GM18511 (cell line): ENCODE measurements around the gene MCF2L2.
"Not testable (repeated sequence)": the region's sequence is repeated elsewhere in the genome, so short reads cannot be mapped to it uniquely, and the experiment has no call there.

Experiments
- ATAC-seq: cut with Tn5 transposase; IDR thresholded peaks from one replicate; pipeline ENCODE4 v1.9.1; 2021; ENCODE audit warnings: mild to moderate bottlenecking, moderate library complexity; ENCODE audit not compliant: unreplicated experiment

Gene MCF2L2

DNA sequence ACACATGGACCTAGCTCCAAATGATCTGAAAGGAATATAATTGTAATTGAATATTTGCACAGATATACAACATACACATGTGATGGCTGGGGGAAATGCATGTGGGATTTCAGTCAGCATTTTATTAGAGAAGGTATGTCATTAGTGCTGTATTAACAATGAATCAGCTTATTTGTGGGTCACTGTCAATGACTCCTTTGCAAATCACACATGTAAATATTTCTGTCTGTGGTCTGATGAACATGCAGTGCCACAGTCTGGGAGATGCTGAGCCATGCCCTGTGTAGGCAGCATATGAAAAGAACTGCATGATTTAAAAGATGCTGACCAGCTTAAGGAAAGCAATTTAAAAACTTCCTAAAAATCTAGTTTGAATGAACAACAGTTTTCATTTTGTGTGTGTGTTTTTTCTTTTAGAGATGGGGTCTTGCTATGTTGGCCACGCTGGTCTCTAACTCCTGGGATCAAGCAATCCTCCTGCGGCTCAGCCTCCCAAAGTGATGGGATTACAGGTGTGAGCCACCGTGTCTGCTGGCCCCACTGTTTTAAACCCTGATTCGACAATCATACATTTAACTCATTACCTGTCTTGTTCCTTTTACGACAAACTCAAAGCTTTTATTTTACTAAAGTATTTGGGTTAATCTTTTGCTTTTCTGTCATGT is 176.2 kb downstream of the MCF2L2 start:
- ATAC-seq: no peak

DNA sequence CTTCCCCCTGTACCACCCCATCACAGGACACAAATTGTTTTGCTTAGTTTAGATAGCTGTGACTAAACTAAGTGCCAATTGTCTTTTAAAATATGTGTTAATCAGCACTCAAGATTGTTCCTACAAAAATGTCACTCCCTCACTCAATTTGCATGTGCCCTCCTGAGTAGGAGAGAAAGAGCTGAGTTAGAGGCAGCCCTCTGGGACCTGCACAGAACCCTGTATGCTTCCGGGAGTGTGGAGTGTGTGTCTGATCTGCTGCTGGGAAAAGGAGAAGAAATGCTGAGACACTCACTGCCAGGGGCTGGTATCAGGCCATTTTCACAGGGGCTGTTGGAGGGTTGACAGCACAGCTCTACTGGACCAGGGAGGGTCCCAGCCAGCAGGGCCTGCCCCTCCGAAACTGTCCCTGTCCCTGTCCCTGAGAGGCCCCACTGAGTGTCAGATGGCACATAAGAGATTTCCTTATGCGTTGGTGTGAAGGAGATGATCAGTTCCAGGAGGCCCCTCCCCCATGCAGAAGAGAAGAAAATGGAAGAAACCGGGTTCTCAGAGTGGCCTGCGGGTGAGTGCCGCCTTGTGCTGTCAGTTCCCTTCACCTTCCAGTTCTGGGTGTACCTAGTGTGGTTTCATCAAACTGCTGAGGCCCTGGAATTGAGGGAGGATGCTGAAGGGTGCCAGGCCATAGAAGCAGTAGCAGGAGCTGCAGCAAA is 179.3 kb downstream of the MCF2L2 start:
- no peak for ATAC-seq

DNA sequence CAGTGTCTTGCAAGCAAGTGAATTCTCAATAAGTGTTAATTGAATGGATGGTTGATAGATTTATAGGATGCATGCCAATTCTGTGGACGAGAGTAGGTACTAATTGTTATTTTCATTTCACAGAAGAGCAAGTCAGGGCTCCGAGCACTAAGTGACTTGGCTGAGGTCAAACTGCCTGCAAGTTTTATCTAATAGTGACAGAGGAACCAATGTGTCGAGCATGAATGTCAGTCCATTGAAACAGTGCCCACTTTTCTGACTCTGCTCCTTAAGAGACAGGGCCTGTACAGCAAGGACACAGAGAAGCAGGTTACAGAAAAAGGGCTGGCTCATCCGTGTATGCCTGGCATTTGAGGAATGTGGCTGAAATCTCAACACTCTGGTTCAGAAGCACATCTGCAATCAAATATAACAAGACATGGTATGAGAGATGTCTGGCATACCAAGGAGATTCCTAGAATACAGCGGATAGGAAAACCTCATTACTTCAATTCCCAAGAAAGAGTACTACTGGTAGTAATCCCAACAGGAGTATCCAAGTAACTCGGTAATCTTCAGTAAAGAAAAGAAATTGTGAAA is 181.3 kb downstream of the MCF2L2 start:
- ATAC-seq: no peak

DNA sequence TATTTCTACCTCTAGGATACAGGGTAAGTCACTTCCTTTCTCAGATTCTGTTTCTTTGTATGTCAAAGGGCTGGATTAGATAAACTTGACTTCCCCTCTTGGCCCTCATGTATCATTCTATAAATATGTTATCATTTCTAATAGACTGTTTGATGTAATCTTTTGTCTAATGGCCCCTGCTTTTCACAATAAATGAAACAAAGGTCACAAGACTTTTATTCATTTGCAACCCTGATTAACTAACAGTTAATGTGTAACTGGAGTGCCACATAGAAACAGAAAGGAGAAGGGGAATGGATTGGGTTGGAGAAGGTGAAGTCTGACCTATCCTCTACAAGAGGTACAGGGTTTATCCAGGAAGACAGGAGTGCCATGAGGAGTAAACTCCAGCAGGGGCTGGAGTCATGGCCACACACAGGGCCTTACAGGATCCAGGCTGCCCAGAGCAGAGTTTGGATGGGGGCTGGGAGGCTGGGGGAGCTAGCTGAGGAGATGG is 183.4 kb downstream of the MCF2L2 start:
- ATAC-seq: no peak

DNA sequence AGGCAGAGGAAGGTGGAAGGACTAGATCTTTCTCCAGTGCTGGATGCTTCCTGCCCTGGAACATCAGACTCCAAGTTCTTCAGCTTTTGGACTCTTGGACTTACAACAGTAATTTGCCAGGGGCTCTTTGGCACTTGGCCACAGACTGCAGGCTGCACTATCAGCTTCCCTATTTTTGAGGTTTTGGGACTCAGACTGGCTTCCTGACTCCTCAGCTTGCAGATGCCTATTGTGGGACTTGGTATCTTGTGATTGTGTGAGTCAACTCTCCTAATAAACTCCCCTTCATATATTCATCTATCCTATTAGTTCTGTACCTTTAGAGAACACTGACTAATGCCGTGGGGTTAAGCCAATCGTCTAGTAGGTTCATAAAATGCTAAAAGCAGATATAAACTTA is 184.2 kb downstream of the MCF2L2 start:
- ATAC-seq: no peak

DNA sequence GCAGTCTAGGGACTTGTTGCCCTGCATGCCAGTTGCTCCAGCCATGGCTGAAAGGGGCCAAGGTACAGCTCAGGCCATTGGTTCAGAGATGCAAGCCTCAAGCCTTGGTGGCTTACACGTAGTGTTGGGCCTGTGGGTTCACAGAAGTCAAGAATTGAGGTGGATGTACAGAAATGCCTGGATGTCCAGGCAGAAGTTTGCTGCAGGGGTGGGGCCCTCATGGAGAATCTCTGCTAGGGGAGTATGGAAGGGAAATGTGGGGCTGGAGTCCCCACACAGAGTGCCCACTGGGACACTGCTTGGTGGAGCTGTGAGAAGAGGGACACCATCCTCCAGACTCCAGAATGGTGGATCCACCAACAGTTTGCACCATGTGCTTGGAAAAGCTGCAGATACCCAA is 186.0 kb downstream of the MCF2L2 start:
- no peak for ATAC-seq

DNA sequence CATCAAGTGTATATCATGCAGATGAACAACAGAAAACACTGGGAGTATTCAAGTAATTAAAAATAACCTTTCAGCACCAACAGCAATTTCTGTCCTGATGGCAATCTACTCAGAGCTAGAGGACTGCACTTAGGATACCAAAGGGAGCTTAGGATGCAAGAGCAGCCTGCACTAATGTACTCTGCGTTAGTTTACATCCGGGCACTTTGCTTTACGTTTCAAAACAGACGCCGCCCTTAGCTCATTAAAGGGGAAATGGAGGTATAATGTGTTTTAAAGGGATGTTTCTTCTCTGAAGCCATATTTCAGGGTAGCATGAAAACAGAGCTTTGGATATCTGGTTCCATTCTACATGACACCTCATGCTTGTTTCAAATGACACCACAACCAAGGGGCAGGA is 189.4 kb downstream of the MCF2L2 start:
- ATAC-seq: no peak

DNA sequence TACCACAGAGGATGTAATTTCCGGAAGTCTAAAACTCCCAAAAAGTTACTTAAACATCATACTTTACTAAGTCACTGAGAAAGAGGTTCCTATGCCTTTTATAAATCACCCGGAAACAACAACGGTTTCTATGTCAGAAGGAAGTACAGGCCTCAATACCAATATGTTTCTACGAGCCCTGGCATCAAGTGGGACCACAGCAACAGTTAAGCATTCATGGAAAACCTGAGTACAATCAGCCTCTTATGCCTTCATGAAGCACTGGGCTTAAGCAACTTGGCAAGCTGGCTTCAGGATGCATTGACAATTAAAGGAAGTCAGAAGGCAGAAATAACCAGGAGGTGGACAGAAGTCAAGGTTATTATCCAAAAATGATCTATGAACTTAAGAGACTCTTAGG is 194.5 kb downstream of the MCF2L2 start:
- ATAC-seq: no peak

DNA sequence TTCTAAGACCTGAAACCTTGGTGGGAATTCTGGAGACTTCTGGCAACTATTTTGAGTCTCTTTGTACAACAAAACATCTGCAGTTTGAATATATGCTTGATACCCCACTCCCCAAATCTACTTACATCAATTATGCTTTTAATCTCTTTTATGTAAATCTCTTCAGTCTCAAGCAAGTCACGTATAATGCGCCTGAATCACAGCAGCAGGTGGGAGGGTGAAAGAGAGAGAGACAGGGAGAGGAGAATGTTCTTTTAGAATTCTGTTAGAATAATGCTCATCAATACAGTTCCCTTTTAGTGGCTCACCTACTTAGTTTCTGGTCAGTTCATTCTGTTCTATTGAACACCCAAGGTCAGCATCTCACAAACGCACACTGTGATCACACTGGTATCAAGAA is 197.6 kb downstream of the MCF2L2 start:
- no peak for ATAC-seq

DNA sequence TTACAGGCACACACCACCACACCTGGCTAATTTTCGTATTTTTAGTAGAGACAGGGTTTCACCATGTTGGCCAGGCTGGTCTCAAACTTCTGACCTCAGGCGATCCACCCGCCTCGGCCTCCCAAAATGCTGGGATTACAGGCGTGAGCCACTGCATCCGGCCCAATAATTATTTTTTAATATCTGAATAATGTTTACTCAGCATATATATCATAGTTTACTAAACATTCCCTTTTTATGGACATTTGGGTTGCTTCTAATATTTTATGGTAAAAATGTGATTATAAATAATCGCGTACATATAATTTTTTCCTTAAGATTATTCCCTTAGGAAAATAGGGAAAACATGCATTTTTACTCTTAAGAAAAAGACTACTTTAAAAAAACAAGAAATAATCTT is 198.2 kb downstream of the MCF2L2 start:
- ATAC-seq: not testable (repeated sequence)

DNA sequence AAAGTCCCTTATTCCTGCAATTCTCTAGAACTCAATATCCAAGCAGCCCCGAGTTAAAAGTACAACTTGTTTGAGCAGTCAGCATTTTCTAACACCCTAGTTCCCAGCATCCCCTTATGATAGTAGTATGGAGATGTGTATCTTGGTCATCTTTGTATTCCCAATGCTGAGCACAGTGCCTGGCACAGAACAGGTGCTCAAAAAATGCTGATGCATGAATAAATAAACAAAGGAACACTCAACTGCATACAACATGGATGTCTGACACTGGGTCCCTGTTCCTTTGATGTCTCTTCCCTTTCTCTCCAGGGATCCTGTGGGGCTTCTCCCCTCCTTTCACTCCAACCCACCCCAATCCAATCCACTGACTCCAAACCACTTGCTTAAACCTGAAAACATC is 199.2 kb downstream of the MCF2L2 start:
- no peak for ATAC-seq

DNA sequence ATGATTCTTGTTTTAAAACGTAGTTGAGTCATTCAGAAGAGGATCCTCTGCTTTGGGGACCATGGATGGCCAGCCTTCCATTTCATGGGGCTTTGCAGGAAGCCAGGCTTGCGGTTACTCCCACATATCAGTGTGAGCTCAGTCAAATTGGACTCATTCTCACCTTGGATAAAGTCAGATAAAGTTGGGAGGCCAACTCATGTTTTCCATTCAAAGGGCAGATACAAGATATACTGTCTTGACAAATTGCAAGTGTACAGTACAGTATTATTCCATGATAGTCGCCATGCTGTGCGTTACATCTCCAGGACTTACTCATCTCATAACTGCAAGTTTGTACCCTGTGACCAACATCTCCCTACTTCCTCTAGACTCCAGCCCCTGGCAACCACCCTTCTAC is 200.8 kb downstream of the MCF2L2 start:
- ATAC-seq: no peak

DNA sequence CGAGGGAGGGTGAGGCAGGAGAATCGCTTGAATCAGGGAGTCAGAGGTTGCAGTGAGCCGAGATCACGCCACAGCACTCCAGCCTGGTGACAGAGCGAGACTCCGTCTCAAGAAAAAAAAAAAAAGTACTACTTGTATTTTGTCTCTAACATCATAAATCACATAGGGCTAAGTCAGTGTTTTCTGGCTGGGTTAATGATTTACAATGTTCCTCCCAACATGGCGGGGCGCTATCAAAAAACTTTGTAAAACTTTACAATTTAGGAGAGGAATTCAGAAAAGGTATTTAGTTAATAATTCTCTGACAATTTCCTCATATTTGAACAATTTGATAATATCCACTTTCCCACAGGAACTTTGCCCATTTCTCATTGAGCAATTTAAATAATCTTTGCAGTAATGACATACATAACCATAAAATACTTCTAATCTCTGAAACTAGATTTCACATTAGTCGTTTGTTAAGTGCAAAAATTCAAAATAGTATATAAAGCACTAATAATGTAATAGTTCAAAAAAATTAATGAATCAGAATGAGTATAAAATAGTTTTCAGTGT is 202.0 kb downstream of the MCF2L2 start:
- ATAC-seq: no peak

DNA sequence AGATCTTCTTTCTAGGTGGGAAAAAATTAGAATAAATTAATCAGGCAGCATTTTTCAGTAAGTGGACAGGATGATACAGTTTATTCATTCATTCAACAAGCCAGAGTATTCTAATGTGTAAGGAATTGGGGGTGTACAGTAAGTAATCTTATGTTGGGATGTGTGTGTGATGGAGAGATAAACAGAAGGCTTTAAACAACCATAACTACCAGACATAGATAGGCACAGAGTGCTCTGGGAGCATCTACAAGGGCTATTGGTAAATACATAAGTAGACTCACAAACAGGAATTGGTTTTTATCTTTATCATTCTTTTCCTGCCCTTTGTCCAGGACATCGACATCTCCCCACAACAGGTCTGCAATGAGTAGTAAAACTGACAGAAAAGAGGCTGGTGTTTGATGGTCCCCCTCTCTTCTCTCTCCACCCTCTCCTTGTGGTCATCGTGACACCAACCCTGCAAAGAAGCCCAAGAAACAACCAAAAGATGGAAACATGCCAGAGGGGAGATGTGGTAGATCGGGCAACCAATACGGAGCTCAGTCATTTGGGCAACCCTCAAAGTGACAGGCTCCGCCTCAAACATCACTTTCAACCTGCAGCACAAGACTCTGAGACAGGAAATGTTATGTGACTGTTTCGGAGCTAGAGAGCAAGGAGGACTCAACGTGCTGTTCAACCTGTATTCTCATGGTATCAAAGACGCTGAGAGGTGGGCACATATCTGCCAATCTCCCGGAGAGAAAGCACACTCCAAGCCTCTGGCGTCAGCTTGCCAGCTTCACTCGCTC is 204.0 kb downstream of the MCF2L2 start:
- no peak for ATAC-seq

DNA sequence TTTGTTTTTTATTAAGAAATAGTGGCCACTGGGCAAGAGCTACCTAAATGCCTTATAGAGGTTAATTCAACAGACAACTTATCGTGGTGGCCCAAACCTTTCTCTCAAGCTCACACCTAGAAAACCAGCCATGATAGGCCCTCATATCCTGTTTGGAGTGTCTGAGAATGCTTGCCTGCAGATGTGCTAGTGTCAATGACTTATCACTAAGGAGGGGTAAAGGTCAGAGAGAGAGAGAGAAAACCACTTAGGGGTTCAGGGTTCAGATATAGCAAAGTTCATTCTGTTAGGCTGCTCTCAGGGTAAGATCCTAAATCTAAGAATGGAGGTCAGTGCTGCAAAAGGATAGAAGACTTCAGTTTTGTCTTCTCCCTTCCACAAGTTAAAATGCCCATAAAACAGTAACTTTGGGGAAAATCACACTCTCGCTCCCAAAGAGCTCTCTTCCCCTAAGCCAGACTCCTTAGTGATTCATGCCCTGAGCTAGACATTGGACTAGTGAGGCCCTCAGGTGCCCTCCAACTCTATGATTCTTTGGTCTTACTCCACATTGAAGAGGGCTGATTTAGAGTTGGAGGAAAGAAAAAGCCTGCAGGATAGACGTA is 205.7 kb downstream of the MCF2L2 start:
- no peak for ATAC-seq

DNA sequence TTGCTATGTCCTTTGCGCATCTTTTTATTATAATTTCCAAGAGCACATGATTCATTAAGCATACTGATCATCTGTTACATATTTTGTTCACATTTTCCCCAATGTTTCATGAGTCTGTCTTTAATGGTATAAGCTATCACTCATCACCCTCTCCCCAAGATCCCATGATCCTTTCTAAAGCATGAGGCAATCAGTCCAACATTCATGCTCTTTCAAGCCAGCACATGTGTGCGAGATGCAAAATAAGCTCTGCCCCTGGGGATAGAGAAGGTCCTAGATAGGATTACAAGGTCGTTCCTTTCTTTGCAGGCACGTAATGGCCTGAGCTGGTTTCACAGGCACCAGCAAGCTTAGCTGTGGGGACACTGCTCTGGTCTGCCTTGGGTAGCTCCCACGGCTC is 207.6 kb downstream of the MCF2L2 start:
- no peak for ATAC-seq

DNA sequence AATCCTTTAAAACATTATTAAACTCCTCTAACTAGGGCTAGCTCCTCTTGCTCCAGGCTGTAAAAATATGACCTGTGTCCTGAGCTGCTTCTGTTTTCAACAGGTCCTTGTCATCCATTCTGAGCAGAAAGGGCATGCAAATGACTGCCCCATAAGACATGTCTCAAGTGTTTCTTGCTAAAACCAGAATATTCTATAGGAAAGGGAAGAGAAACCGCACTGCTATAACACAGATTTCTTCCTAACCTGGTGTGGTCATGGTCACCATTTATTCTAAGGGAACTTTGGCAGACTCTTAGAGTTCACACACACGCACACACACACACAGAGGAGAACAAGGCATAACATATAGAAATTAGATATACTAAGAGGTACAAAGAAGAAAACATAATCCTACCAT is 209.6 kb downstream of the MCF2L2 start:
- no peak for ATAC-seq

DNA sequence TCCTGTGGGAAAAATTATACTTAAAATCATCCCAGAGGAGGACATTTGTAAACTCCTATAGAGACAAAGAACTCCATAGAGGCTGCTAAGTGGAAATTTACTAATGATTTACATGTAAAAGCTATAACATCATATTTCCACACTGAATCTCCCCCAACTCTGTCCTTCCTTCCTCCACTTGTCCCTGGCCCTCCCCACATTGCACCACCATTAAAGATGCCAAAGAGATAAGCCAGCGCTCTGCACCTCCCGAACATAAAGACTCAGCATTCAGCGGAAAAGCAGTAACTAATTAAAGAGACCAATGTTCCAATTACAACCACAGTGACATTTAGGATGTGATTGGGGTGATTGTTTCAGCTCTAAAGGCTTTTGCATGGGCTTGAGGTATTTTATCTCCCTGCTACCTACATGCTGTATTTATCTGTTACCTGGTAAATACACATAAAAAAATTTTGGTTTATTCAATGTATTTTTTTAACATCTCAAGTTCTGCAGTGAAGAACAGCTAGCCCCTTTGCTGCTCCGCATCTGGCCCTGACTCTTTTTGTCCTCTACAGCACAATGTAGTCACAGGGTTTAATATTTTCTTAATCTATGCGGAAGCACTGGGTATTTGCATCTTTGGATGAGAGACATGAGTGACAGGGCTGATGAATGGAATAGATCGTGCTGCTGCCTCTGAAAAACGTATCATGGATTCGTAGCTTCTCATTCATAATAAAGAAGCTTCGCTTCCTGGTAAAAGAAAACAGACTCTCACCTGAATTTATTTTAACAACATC is 210.7 kb downstream of the MCF2L2 start:
- ATAC-seq: no peak

DNA sequence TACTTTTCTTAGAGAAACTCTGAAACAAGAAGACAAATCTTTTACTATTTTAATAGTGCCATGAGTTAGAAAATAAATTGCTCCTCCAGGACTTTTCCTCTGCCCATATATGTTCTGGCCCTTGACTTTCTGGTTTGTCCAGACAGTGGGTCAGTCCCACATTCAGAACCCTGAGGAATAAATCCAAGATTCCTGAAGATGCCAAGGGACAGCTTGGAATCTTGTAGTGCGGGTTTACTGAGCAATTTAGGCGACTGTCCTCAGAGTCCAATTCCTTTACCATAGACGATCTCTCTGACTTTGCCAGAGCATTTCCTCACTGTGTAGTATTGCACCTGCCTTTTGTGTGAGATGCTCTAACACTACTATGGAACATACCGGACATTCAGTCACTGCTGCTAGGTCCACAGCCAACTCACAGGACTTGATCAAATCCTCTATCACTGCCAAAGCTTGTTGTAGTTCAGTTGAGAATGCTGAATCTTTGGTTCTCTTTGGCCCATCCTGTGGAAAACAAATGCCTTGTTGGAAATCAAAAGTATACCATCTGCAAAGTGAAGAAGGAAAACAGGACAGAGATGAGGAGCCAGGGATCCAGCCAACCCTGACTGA is 212.7 kb downstream of the MCF2L2 start:
- no peak for ATAC-seq

DNA sequence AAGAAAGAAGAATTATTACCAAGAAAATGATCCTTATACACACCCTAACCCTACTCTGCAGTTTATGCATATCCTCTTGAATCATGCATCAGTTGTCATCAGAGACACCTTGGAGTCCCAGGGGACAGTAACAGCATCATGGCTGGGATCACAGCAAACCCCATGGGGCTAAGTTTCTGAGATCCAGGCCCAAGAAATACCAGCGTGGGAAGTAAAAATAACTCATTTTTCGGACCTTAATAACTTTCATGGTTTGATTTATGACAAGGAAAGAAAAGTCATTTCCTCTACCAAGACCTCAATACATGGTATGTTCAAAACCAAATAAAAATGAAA is 214.2 kb downstream of the MCF2L2 start:
- ATAC-seq: no peak
